Measurements from ENCODE around the gene LRRC37A. TPM values are rescaled to one million over a fixed set of nuclear protein-coding genes. Genes with fewer than 3 reads are reported as not detected.
"Not testable (repeated sequence)": the region's sequence is repeated elsewhere in the genome, so short reads cannot be mapped to it uniquely, and the experiment has no call there.

Gene LRRC37A
- total RNA-seq: 0.60 and 1.9 TPM in 2 replicates

DNA sequence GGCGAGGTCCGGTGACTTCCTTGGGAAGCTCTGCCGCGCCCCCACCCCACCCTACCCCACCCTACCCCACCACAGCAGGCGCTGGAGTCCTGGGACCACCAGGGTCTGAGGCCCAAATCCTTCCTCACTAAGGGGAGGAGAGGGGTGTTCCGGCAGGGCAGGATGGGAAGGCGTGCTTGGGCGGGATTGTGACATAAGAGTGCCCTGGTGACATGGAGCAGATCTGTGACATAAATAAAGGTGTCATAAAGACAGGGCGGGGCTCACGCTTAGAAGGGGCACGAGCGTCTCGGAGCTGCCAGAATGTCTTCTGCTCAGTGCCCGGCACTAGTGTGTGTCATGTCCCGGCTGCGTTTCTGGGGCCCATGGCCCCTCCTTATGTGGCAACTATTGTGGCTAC lies at the start of gene LRRC37A:
TSS of gene LRRC37A (plus strand) at position 301 of the 400 bp plus-strand sequence. CDS start at position 304, 3 bp downstream.
- DNase-seq: not testable (repeated sequence)

- DNase-seq: not testable (repeated sequence)
These were observed 45.8 kb upstream of the LRRC37A start for GRCh38 chr17:46249153-46249552.

GRCh38 chr17:46252804-46253203 lies 42.1 kb upstream of the LRRC37A start:
- not testable (repeated sequence) for DNase-seq

DNA sequence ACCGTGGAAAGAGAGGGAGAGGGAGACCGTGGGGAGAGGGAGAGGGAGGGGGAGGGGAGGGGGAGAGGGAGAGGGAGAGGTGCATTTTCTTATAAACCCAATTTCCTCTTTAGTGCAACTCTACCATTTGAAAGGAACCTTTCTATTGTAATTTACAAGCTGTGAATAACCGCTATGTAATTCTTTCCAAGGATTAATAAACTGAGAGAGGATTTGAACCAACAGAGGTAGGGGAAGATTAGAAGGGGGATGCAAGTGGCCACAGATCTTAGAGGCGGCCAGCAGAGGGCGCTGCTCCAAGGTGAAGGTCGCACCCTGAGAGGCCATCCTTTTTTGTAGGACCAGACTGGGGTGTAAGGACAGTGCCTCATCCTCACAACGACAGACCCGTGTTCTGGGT lies 41.2 kb upstream of the LRRC37A start:
- DNase-seq: peak; percentile 74

DNA sequence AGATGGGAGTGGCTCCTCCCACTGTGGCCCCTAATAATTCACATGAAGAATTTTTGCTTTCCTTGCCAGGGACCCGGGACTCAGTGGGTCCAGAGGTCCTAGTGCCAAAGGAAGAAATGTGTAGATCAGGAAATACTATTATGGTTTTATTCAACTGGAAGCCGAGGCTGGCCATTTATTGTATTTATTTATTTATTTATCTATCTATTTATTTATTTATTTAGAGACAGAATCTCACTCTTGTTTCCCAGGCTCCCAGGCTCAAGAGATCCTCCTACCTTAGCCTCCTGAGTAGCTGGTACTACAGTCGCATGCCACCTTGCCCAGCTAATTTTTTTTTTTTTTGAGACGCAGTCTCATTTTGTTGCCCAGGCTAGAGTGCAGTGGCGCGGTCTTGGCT lies 40.7 kb upstream of the LRRC37A start:
- not testable (repeated sequence) for DNase-seq

DNA sequence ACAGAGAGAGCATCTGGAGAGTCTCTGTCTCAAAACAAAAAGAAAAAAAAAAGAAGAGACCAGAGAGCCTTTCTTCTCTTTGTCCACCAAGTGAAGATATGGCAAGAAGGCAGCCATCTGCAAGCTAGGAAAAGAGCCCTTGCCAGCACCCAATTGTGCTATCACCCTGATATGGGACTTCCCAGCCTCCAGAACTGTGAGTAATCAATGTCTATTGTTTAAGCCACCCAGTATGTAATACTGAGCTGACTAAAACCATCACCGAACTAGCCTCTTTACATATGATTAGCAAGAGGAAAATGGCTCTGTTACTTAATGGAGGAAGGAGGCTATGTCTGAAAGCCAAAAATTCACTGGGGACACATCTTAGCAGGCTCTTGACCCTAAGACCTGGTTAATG lies 38.6 kb upstream of the LRRC37A start:
- not testable (repeated sequence) for DNase-seq

DNA sequence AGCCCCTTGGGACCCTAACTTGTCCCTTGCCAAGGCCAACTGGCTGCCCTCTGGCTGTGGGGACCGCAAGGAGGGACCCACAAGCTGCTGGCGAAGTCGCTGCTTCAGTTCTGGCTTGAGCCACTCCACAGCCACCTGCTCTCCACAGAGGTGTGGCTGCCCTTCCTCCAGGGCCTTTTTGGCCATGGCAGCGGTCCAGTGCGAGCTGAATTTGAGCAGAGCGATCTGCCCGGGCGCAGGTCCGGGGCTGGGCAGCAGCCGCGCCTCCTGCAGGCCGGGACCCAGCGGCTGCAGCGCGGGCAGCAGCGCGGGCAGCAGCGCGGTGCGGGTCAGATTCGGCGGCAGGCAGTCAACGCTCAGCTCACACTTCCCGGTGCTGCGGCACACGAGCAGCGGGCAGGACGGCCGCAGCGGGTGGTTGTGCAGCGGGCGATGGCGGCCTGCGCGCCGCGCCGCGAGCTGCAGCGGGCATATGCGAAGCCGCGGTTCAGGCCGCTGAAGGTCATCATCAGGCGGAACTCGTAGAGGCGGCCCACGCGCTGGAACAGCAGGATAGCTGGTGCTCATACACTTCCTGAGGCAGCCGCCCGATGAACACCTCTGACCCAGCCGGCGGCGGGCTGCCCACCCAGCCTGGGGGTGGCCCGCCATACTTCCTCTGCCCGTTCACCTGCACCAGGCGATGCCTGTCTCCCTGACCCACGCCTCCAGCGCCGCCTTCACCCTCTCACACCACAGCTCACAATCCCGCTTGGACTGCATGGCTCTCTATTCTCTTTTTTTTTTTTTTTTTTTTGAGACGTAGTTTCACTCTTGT lies 34.9 kb upstream of the LRRC37A start:
- peak; percentile 52 for DNase-seq

- DNase-seq: no peak
These were observed 32.7 kb upstream of the LRRC37A start for GRCh38 chr17:46262271-46262670.

DNA sequence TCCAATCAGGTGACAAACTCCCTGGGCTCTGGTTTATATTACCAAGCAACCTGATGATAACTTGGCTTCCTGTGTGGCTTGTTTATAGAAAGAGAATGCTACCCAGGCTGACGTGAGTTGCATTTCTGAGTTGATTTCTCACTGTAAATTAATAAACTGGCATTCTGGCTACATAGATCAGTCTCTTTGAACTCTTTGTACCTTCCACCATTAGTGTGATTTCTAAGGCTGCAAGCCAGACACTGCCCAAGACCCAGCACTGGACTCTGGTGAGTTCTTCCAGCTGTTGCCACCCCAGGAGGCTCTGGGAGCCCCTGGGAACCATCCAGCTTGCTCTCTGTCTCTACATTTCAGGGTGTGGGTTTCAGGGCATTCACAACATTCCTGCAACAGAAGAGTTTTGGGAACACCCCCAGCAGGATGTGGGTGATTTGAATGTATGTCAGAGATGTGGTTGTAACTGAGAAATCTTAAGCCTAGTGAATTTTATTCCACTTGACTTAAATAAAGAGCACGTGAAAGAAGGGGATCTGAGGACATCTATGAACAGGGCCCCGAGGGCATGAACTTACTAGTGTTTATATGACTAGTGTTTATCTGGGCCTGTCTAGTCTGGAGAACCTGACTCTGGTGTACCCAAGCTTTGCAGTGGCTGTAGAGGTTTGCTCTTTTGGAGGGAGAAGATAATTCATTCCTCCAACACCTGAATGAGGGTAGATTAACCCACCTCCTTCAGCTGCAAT lies 30.3 kb upstream of the LRRC37A start:
- DNase-seq: no peak

GRCh38 chr17:46266063-46266655 lies 28.8 kb upstream of the LRRC37A start:
- DNase-seq: peak; percentile 32

GRCh38 chr17:46266656-46267544 lies 28.0 kb upstream of the LRRC37A start:
- peak; percentile 87 for DNase-seq

GRCh38 chr17:46270032-46270431 lies 24.9 kb upstream of the LRRC37A start:
- DNase-seq: no peak

DNA sequence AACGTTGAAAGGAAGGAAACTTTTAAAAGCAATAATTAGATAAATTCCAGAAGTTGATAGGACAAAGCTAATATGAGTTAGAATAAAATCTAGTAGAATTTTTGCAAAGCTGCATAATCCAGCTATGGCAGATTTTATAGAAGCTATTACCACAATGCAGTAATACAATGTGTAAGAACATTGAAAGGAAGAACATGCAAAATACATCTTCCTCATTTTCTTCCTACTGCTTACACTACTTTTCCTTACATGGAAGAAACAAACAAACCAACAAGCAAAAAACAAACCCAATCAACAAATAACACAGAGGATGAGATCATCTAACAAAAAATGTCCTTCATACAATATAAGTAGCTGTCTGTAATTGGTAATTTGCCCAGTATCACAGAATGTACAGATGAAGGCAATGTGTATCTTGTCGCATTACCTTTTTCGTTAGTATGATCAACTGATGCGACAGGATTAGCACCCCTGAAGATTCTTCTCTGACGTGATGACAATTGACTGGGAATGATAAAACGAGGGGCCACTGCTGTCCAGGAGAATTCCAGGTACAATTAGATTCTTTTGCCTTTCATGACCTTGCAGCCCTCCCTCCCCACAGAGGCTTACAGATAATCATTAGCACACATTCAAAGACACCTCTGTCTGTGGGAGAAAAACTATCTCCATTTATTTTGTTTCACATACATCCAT lies 21.2 kb upstream of the LRRC37A start:
- DNase-seq: no peak

DNA sequence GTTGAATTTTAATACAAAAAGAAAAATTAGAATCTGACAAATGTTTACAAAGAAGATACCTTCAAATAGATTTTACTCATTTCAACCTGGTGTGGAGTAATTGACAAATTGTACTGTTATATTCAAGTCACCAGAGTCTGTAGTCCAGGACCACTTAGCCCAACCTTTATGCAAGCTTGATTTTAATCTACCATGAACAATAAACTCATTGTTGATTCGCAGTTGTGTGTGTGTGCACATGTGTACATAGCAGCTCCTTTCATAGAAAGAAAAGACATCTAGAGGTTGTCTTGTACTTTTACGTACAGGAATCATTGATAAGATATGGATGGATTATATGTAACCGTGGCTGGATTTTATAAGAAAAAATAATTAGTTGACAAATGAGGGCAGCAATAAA lies 20.7 kb upstream of the LRRC37A start:
- DNase-seq: no peak

GRCh38 chr17:46276728-46277479 lies 18.0 kb upstream of the LRRC37A start:
- DNase-seq: not testable (repeated sequence)

GRCh38 chr17:46281336-46281735 lies 13.6 kb upstream of the LRRC37A start:
- not testable (repeated sequence) for DNase-seq

GRCh38 chr17:46282635-46283034 lies 12.3 kb upstream of the LRRC37A start:
- not testable (repeated sequence) for DNase-seq

DNA sequence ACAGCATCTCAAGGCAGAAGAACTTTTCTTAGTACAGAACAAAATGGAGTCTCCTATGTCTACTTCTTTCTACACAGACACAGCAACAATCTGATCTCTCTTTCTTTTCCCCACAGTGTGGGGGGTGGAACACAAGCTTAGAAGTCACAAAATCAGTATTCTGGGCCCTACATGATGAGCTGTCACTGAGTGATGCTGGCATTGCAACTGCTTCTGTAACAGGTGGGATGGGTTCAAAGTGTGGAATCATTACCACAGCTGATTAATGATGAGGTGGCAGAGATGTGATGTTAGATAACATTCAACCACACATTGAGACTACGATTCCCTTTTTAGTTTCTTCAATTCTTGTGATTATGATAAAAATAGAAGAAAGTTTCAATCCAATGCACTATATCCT lies 10.5 kb upstream of the LRRC37A start:
- DNase-seq: not testable (repeated sequence)

GRCh38 chr17:46285500-46285899 lies 9.4 kb upstream of the LRRC37A start:
- DNase-seq: not testable (repeated sequence)

GRCh38 chr17:46286764-46287221 lies 8.1 kb upstream of the LRRC37A start:
- DNase-seq: peak; percentile 88

DNA sequence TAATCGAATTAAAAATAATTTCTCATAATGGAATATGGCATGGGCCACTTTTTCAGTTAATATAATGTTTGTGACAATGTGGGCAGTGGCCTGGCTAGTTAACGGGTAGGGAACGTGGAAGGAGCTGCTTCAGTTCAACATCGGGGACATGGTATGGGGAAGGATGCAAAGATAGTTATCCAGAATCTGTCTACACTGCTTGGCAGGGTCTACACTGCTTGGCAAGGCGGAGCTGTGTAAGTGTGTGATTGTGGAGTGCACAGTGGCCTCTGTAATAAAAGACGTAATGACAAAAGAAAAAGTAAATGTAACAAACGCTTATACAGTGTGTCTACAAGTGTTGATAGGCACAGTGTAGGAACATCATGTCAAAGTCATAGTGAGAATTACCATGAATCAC lies 7.3 kb upstream of the LRRC37A start:
- not testable (repeated sequence) for DNase-seq

Data from dermis blood vessel endothelial cell (primary cell).